Globus pallidus (tissue), 1 donor: ENCODE measurements around the gene PUM1.

Source experiments
- DNase-seq: peaks from one replicate; pipeline ENCODE4 v3.0.0-alpha.2; 2015; ENCODE audit warnings: low spot score

The PUM1 gene

GRCh38 chr1:30929135-30929889, 136.2 kb downstream of the PUM1 start:
- no peak for DNase-seq

GRCh38 chr1:30928789-30929134, 136.8 kb downstream of the PUM1 start:
- no peak for DNase-seq

- no peak for DNase-seq
Measured at GRCh38 chr1:30928171-30928570, 137.3 kb downstream of the PUM1 start.

- DNase-seq: no peak
Measured at GRCh38 chr1:30927448-30927847, 138.1 kb downstream of the PUM1 start.

- DNase-seq: no peak
Measured at GRCh38 chr1:30923597-30923996, 141.9 kb downstream of the PUM1 start.

GRCh38 chr1:30920827-30921226, 144.7 kb downstream of the PUM1 start:
- DNase-seq: no peak

- no peak for DNase-seq
Measured at GRCh38 chr1:30919025-30919881, 146.3 kb downstream of the PUM1 start.

- DNase-seq: no peak
Measured at GRCh38 chr1:30916296-30916695, 149.2 kb downstream of the PUM1 start.

- no peak for DNase-seq
Measured at GRCh38 chr1:30915491-30916230, 149.9 kb downstream of the PUM1 start.

- DNase-seq: no peak
Measured at GRCh38 chr1:30914931-30915330, 150.6 kb downstream of the PUM1 start.

- DNase-seq: no peak
Measured at GRCh38 chr1:30914587-30914922, 151.0 kb downstream of the PUM1 start.

- no peak for DNase-seq
Measured at GRCh38 chr1:30912913-30913652, 152.4 kb downstream of the PUM1 start.

- DNase-seq: no peak
Measured at GRCh38 chr1:30912224-30912623, 153.3 kb downstream of the PUM1 start.

- peak; percentile 86 for DNase-seq
Measured at GRCh38 chr1:30911059-30911954, 154.2 kb downstream of the PUM1 start.

- DNase-seq: no peak
Measured at GRCh38 chr1:30909365-30910068, 156.0 kb downstream of the PUM1 start.

- DNase-seq: no peak
Measured at GRCh38 chr1:30908696-30909364, 156.7 kb downstream of the PUM1 start, which contains the start of gene SDC3. SDC3 (minus strand) TSS chr1:30908758; CDS start chr1:30908586, 172 bp downstream.

GRCh38 chr1:30908316-30908695, 157.2 kb downstream of the PUM1 start:
- no peak for DNase-seq

GRCh38 chr1:30907481-30908315, 157.8 kb downstream of the PUM1 start:
- no peak for DNase-seq
